IMR-90 (cell line): ENCODE results near the gene MRGPRF. TPM values are rescaled to one million over a fixed set of nuclear protein-coding genes. Genes with fewer than 3 reads are reported as not detected.

Source experiments
- ATAC-seq: fragments of 200-7000 bp; cut with Tn5 transposase; 2 replicates; pipeline ENCODE4 v1.9.1; 2020; ENCODE audit warnings: low read depth, mild to moderate bottlenecking, moderate library complexity
- BruUV-seq: library from RNA; stranded (reverse); fragments of 400-500 nt; replicated peaks from 2 replicates; lab custom pipeline; 2021; lab: Mats Ljungman, UMichigan
- CTCF ChIA-PET: fragments of 300-600 bp; formaldehyde crosslinking; extraction: SDS; loops from one replicate; lab custom pipeline; 2021; ENCODE audit warnings: antibody characterized with exemption; lab: Yijun Ruan, JAX
- POLR2A ChIA-PET: fragments of 300-600 bp; sonication (Branson Sonifier 250); formaldehyde crosslinking; loops from one replicate; lab custom pipeline; 2022; ENCODE audit warnings: antibody characterized with exemption; ENCODE audit not compliant: unreplicated experiment; lab: Charles Lee
- DNase-seq: peaks from one replicate; pipeline ENCODE4 v3.0.0; 2013
- H2AFZ ChIP-seq: replicated peaks from 2 replicates; pipeline ENCODE3; 2013; ENCODE audit warnings: low read length, mild to moderate bottlenecking; ENCODE audit not compliant: poor library complexity
- H2AK5ac ChIP-seq: 2 replicates; pipeline ENCODE4 v1.6.1; 2013; ENCODE audit warnings: low read depth, low read length, inconsistent platforms
- H2AK9ac ChIP-seq: replicated peaks from 2 replicates; pipeline ENCODE3; 2013; ENCODE audit warnings: mild to moderate bottlenecking, low read depth, low read length, moderate library complexity; ENCODE audit not compliant: poor library complexity
- H2BK120ac ChIP-seq: 2 replicates; pipeline ENCODE4 v1.6.1; 2013; ENCODE audit warnings: low read depth, low read length, inconsistent platforms
- H2BK15ac ChIP-seq: 3 replicates; pipeline ENCODE4 v1.6.1; 2013; ENCODE audit warnings: low read depth, low read length, inconsistent platforms
- H2BK20ac ChIP-seq: 2 replicates; pipeline ENCODE4 v1.6.1; 2013; ENCODE audit warnings: low read depth, mild to moderate bottlenecking, inconsistent platforms, low read length, moderate library complexity
- H2BK5ac ChIP-seq: 2 replicates; pipeline ENCODE4 v1.6.1; 2013; ENCODE audit warnings: mild to moderate bottlenecking, low read depth, low read length, inconsistent platforms; ENCODE audit not compliant: poor library complexity, severe bottlenecking
- H3K14ac ChIP-seq: replicated peaks from 2 replicates; pipeline ENCODE4 v1.6.1; 2013; ENCODE audit warnings: low read depth, low read length, inconsistent platforms
- H3K18ac ChIP-seq: 2 replicates; pipeline ENCODE4 v1.6.1; 2013; ENCODE audit warnings: low read depth, low read length, control low read depth
- H3K23ac ChIP-seq: 2 replicates; pipeline ENCODE4 v1.6.1; 2013; ENCODE audit warnings: low read depth, low read length, inconsistent platforms
- H3K27ac ChIP-seq: 2 replicates; pipeline ENCODE4 v1.5.1; 2013; ENCODE audit warnings: mild to moderate bottlenecking, control low read depth, low read length; ENCODE audit not compliant: insufficient read depth
- H3K27me3 ChIP-seq: 2 replicates; pipeline ENCODE4 v1.6.1; 2013; ENCODE audit warnings: low read length; ENCODE audit not compliant: control insufficient read depth, insufficient read depth
- H3K36me3 ChIP-seq: 2 replicates; pipeline ENCODE4 v1.6.1; 2013; ENCODE audit warnings: low read length, mixed read lengths; ENCODE audit not compliant: control insufficient read depth, insufficient read depth
- H3K4ac ChIP-seq: 2 replicates; pipeline ENCODE4 v1.6.1; 2013; ENCODE audit warnings: low read depth, low read length, inconsistent platforms
- H3K4me1 ChIP-seq: 2 replicates; pipeline ENCODE4 v1.6.1; 2013; ENCODE audit warnings: low read length, mixed read lengths; ENCODE audit not compliant: control insufficient read depth, insufficient read depth
- H3K4me2 ChIP-seq: 2 replicates; pipeline ENCODE4 v1.6.1; 2013; ENCODE audit warnings: low read depth, mild to moderate bottlenecking, control low read depth, low read length, moderate library complexity
- H3K4me3 ChIP-seq: 2 replicates; pipeline ENCODE4 v1.5.1; 2013; ENCODE audit warnings: low read depth, mild to moderate bottlenecking, control low read depth, low read length, moderate library complexity; ENCODE audit not compliant: insufficient read depth
- H3K56ac ChIP-seq: 2 replicates; pipeline ENCODE4 v1.6.1; 2013; ENCODE audit warnings: low read length, inconsistent platforms; ENCODE audit not compliant: insufficient read depth; ENCODE audit errors: extremely low read depth
- H3K79me1 ChIP-seq, 2 experiments: 2 replicates each; pipeline ENCODE4 v1.6.1; 2013; ENCODE audit warnings: low read length in 2 of 2, inconsistent platforms in 1 of 2, low read depth in 1 of 2
- H3K9ac ChIP-seq: 2 replicates; pipeline ENCODE4 v1.6.1; 2013; ENCODE audit warnings: low read depth, low read length, control low read depth
- H3K9me1 ChIP-seq: 2 replicates; pipeline ENCODE4 v1.6.1; 2013; ENCODE audit warnings: low read length, inconsistent platforms; ENCODE audit not compliant: insufficient read depth
- H3K9me3 ChIP-seq: 2 replicates; pipeline ENCODE4 v1.6.1; 2013; ENCODE audit warnings: low read length; ENCODE audit not compliant: control insufficient read depth, insufficient read depth
- H4K20me1 ChIP-seq: 2 replicates; pipeline ENCODE4 v1.6.1; 2013; ENCODE audit warnings: low read length, inconsistent platforms; ENCODE audit not compliant: insufficient read depth
- H4K5ac ChIP-seq: 2 replicates; pipeline ENCODE4 v1.6.1; 2013; ENCODE audit warnings: mild to moderate bottlenecking, low read depth, low read length, control low read depth
- H4K8ac ChIP-seq, 2 experiments: 2 replicates each; pipeline ENCODE4 v1.6.1; 2013; ENCODE audit warnings: low read depth in 2 of 2, low read length in 2 of 2, control low read depth in 1 of 2, inconsistent platforms in 1 of 2
- H4K91ac ChIP-seq: 2 replicates; pipeline ENCODE4 v1.6.1; 2013; ENCODE audit warnings: low read depth, low read length, inconsistent platforms; ENCODE audit not compliant: insufficient read depth
- BHLHE40 ChIP-seq: fragments of 150-350 bp; IDR thresholded peaks from 2 replicates; pipeline ENCODE4 v1.6.1; 2016; ENCODE audit warnings: mild to moderate bottlenecking, low read depth, low read length
- CEBPB ChIP-seq: IDR thresholded peaks from 2 replicates; pipeline ENCODE4 v1.6.1; 2012; ENCODE audit warnings: low read depth, low read length, improper control_type of control experiment
- CHD1 ChIP-seq: IDR thresholded peaks from 2 replicates; pipeline ENCODE4 v1.6.1; 2012; ENCODE audit warnings: low read depth, low read length, improper control_type of control experiment
- CTCF ChIP-seq: conservative IDR thresholded peaks from 2 replicates; pipeline ENCODE4 v1.5.1; 2012; ENCODE audit warnings: mild to moderate bottlenecking, low read depth, low read length, improper control_type of control experiment
- FOS ChIP-seq: fragments of 150-350 bp; IDR thresholded peaks from 2 replicates; pipeline ENCODE4 v1.6.1; 2016; ENCODE audit warnings: low read depth, low read length
- MAZ ChIP-seq: IDR thresholded peaks from 2 replicates; pipeline ENCODE4 v1.6.1; 2012; ENCODE audit warnings: low read depth, mild to moderate bottlenecking, low read length, improper control_type of control experiment, moderate library complexity, borderline replicate concordance
- MXI1 ChIP-seq: IDR thresholded peaks from 2 replicates; pipeline ENCODE4 v1.6.1; 2012; ENCODE audit warnings: low read depth, mild to moderate bottlenecking, low read length, moderate library complexity, borderline replicate concordance
- POLR2A ChIP-seq: IDR thresholded peaks from 2 replicates; pipeline ENCODE4 v1.6.1; 2012; ENCODE audit warnings: mild to moderate bottlenecking, low read depth, low read length
- RAD21 ChIP-seq: IDR thresholded peaks from 2 replicates; pipeline ENCODE4 v1.6.1; 2012; ENCODE audit warnings: low read length, improper control_type of control experiment
- RCOR1 ChIP-seq: IDR thresholded peaks from 2 replicates; pipeline ENCODE4 v1.6.1; 2012; ENCODE audit warnings: mild to moderate bottlenecking, low read length, improper control_type of control experiment; ENCODE audit not compliant: insufficient replicate concordance
- RFX5 ChIP-seq: IDR thresholded peaks from 2 replicates; pipeline ENCODE4 v1.8.0; 2012; ENCODE audit warnings: low read depth, mild to moderate bottlenecking, low read length, moderate library complexity
- SMC3 ChIP-seq: fragments of 150-350 bp; IDR thresholded peaks from 2 replicates; pipeline ENCODE4 v1.6.1; 2016; ENCODE audit warnings: low read depth, mild to moderate bottlenecking, antibody characterized with exemption, low read length, moderate library complexity
- USF2 ChIP-seq: fragments of 150-350 bp; IDR thresholded peaks from 2 replicates; pipeline ENCODE4 v1.6.1; 2017; ENCODE audit warnings: mild to moderate bottlenecking, antibody characterized with exemption, low read length, low read depth
- WGBS, 2 experiments: methylation state at CpG; one replicate each; pipeline versions ENCODE4 v1.1.5 to v1.1.7; 2013; ENCODE audit warnings: missing lambda C conversion rate in 2 of 2; ENCODE audit not compliant: insufficient read length in 1 of 2; ENCODE audit errors: extremely low coverage in 2 of 2; 5-methylcytosine and 5-hydroxymethylcytosine counted together
- dilution Hi-C: fragments of 300-500 bp; cut with HindIII; formaldehyde crosslinking; loops from one replicate; pipeline ENCODE4 v1.14.3; 2018; ENCODE audit warnings: low sequenced_read_pairs; ENCODE audit not compliant: unreplicated experiment
- in situ Hi-C: fragments of 300-500 bp; cut with MboI; formaldehyde crosslinking; loops from 3 replicates; pipeline ENCODE4 v1.14.3; 2019; ENCODE audit warnings: low sequenced_read_pairs, inconsistent platforms, mixed read lengths
- intact Hi-C: fragments of 100-400 bp; cut with micrococcal nuclease; formaldehyde crosslinking; loops from 2 replicates; pipeline ENCODE4 v1.10.0; 2022
- polyA plus RNA-seq, 3 experiments: library from polyadenylated mRNA; depleted of rRNA; stranded (reverse); fragments of >200 nt; gene quantifications; 2 replicates each; pipeline ENCODE4 v1.2.3, GENCODE V29; 2012; ENCODE audit warnings: low replicate concordance in 1 of 3
- total RNA-seq: library from RNA; depleted of rRNA; stranded (reverse); fragments of >200 nt; gene quantifications from 2 replicates; pipeline ENCODE4 v1.2.3, GENCODE V29; 2012
- TF ChIP-seq, protein P1 (sequence below): fragments of 150-350 bp; IDR thresholded peaks from 2 replicates; pipeline ENCODE4 v1.6.1; 2016; ENCODE audit warnings: low read depth, mild to moderate bottlenecking, low read length, moderate library complexity, borderline replicate concordance

MRGPRF gene
- total and polyA plus RNA-seq, 2 of the 4 experiments (the other 2 are of a cell fraction), result 6.3 to 28.8 TPM

GRCh38 chr11:69008737-69009440 is 4.2 kb downstream of the MRGPRF start:
- Histone ChIP-seq H2BK15ac (peak overlapping the region; percentile 92; the same call in 2 of the 3 replicates), H3K56ac (peak overlapping the region; percentile 85), H3K27me3 (no peaks in the 10 kb centered on the region), H3K36me3 (peaks cover 33% of the 10 kb centered on the region), H4K20me1 (peaks cover 8% of the 10 kb centered on the region), H3K27ac (peak overlapping the region; percentile 90), H3K9me3 (no peaks in the 10 kb centered on the region), H4K8ac (peak overlapping the region; percentile 77 to 92), H2BK5ac (peak overlapping the region; percentile 94), H4K91ac (peak overlapping the region; percentile 98), H2AK9ac (peak overlapping the region; percentile 98), H2BK120ac (peak overlapping the region; percentile 92), H3K79me1 (peaks cover 26 to 73% of the 10 kb centered on the region in 2 experiments), H3K4ac (peak overlapping the region; percentile 97), H3K14ac (peak overlapping the region; percentile 88), H3K4me3 (no peak overlapping the region), H2BK20ac (peak overlapping the region; percentile 89), H3K4me2 (peak overlapping the region; percentile 59), H3K9me1 (peaks cover 20% of the 10 kb centered on the region), H4K5ac (peak overlapping the region; percentile 86), H2AFZ (peak overlapping the region; percentile 67), H3K18ac (peak overlapping the region; percentile 75), H2AK5ac (peak overlapping the region; percentile 100), H3K4me1 (peaks cover 38% of the 10 kb centered on the region), H3K9ac (peak overlapping the region; percentile 62), H3K23ac (peak overlapping the region; percentile 95)
- CTCF ChIA-PET, result interaction anchor here (0.6 to 0.7 kb wide), 2 partner anchors 36 to 865 kb away, joined by 3 read pairs; no protein-coding TSS in a partner anchor
- DNase-seq (peak; percentile 99), ATAC-seq (peak; percentile 59)
- 36% methylated on average over 6 of the region's 17 CpGs; no CpG with 5 or more reads in 1 of the 2 experiments for WGBS, 2 experiments
- no TSS peak for BruUV-seq
- dilution Hi-C loops (no loop called here), intact Hi-C loops (no loop called here), in situ Hi-C loops (loop anchor here (5.0 kb wide), 1 partner anchor 73 kb away; no protein-coding TSS in a partner anchor)
- POLR2A ChIA-PET, result interaction anchor here (0.6 to 1.7 kb wide), 3 partner anchors 40 to 435 kb away, joined by 3 to 11 read pairs (median 6); partner anchors contain the start of gene TPCN2
- TF ChIP-seq RAD21, result no peak
- peak; percentile 67 for TF ChIP-seq CEBPB
- TF ChIP-seq MAZ, result peak; percentile 95
- TF ChIP-seq MXI1, result peak; percentile 80; the same call in 1 of the 2 replicates
- no peak for TF ChIP-seq USF2
- no peak for TF ChIP-seq CHD1
- TF ChIP-seq FOS, result peak; percentile 93
- TF ChIP-seq RCOR1, result peak; percentile 66
- TF ChIP-seq RFX5, result no peak
- TF ChIP-seq, protein P1, sequence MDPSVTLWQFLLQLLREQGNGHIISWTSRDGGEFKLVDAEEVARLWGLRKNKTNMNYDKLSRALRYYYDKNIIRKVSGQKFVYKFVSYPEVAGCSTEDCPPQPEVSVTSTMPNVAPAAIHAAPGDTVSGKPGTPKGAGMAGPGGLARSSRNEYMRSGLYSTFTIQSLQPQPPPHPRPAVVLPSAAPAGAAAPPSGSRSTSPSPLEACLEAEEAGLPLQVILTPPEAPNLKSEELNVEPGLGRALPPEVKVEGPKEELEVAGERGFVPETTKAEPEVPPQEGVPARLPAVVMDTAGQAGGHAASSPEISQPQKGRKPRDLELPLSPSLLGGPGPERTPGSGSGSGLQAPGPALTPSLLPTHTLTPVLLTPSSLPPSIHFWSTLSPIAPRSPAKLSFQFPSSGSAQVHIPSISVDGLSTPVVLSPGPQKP, result no peak
- peak; percentile 78 for TF ChIP-seq BHLHE40
- TF ChIP-seq CTCF, result no peak
- TF ChIP-seq POLR2A, result peak; percentile 60; the same call in 1 of the 2 replicates
- no peak for TF ChIP-seq SMC3
